NOMO-1 treated with DMSO at 0.1 percent for 48 hours (cell line): ENCODE measurements around the gene MICALL1.
A peak's percentile ranks its signal among the peaks of the same experiment; 100 is the strongest.

Experiments
- DNase-seq: peaks from one replicate; lab custom pipeline; 2025; ENCODE audit not compliant: unreplicated experiment; lab: John Stamatoyannopoulos, UW

MICALL1 gene

DNA sequence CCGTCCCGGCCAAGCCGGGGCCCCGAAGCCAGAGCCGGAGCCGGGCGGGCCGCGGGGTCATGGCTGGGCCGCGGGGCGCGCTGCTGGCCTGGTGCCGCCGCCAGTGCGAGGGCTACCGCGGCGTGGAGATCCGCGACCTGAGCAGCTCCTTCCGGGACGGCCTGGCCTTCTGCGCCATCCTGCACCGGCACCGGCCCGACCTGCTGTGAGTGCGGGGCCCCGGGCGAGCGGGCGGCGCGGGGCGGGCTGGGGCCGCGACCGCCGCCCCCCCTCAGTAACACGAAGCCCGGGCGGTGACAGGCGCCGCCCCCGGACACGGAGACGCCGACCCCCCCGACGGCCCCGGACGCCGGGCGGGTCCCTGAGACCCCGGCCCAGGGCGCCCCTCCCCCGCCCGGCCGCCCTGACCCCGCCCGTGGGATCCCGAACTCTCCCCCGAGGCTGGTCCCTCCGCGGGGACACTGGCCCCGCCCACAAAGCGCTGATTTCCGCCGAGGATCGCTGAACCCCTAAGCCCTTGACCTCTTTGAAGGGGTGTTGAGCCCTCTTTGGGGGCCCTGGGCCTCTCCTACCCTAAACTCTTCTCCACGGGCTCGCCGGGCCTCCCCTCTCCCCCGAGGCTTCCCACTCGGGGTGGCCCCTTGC is 389 bp downstream of the MICALL1 start:
- DNase-seq = no peak

GRCh38 chr22:37907036-37907954 is 1.2 kb downstream of the MICALL1 start:
- no peak for DNase-seq

- no peak for DNase-seq
These were observed 3.7 kb downstream of the MICALL1 start for GRCh38 chr22:37909766-37910165.

DNA sequence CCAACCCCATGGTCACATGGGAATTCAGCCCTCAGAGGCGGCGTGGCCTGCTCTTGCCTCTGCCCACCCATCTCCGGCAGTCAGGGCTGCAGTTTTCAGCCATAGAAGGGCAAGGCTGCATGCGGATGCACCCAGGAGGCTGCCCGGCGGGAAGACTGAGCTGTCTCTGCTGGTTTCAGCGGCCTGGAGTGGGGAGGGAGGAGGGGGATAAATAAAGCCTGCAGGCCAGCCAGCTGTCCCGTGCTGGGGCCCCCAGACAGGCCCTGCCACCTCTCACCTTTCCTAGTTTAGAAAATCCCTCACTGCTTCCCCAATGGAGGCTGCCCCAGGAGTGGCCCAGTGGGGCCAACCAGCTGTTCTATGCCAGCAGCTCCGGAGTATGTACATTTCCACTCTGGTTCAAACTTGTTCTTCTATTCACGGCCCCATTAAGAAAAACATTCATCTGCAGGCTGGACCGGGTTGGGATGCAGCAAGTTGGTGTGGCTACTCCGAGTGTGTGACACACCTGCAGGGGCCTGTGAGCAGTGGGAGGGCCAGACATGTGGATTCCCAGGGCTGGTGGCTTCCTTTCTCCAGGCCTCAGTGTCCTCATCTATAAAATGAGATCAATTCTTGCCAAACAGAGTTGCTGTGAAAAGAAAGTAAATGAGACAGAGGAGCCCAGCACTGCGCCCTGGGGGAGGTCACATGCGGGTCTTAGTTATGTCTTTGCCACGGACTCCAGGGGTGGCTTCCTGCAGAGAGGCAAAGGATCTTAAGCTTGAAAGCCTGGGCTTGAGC is 5.0 kb downstream of the MICALL1 start:
- DNase-seq = no peak

DNA sequence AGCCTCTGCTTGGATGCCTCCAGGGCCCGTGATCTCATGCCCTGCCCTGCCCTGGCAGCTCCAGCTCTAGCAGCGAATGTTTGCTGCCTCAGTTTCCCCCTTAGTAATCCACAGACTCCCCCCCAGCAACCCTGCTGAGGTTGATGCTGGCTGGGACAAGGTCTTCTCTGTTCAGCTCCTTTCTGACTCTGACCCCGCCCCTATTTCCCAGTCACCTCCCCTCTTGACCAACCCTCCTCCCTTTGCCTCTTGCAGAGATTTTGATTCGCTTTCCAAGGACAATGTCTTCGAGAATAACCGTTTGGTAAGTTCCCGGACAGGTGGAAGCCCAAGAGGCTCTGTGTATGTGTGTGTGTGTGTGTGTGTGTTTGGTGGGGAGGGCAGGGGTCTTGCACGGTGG is 5.6 kb downstream of the MICALL1 start:
- DNase-seq = no peak

- no peak for DNase-seq
These were observed 6.1 kb downstream of the MICALL1 start for GRCh38 chr22:37912171-37912570.

GRCh38 chr22:37913233-37913721 is 7.2 kb downstream of the MICALL1 start:
- no peak for DNase-seq

DNA sequence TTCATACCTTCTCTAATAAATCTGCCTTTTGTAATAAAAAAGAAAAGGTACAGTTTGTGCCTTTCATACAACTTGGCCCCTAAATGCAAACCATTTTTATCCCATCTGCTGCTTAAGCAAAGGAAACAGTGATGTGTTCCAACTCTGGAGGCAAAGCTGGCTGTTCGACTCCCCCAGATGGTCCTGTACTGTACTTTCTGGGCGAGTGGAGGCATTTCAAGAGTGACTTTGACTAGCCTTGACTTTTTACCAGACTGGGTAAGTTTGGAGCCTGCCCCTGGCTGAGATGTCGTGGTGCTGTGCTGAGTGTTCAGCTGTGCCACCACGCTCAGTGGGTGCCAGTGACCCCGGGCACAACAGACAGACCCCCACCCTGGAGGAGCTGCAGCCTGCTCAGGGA is 10.2 kb downstream of the MICALL1 start:
- no peak for DNase-seq

- DNase-seq = no peak
These were observed 11.9 kb downstream of the MICALL1 start for GRCh38 chr22:37917874-37918548.

DNA sequence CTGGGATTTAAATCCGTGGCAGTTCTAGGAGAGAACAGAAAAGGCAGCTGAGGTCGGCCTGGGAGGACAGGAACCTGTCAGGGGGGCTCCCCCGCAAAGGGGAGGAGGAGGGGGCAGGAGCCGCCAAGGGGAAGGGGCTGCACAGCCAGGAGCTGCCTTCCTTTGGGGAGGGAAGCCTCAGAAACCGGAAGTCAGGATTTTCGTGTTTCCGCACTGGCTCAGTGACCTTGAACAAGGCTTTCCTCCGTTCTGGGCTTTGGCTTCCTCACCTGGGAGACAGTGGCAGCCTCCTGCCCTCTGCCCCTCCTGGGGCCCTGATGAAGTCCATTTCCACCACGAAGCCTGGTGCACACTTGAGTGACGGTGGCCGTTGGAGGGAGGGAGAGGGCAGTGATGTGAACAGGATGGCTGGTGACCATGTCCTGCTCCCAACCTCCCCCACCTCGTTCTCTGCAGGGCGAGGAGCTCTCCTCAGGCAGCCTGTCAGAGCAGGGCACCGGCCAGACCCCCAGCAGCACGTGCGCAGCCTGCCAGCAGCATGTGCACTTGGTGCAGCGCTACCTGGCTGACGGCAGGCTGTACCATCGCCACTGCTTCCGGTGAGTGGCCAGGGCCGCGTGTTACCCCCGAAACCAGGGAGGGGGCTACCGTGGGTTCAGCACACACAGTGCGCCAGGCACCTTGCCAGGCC is 12.6 kb downstream of the MICALL1 start:
- DNase-seq = no peak

- peak; percentile 27 for DNase-seq
These were observed 14.0 kb downstream of the MICALL1 start for GRCh38 chr22:37920126-37920525.

- DNase-seq = no peak
These were observed 16.1 kb downstream of the MICALL1 start for GRCh38 chr22:37922191-37922590.

- DNase-seq = no peak
These were observed 17.8 kb downstream of the MICALL1 start for GRCh38 chr22:37923927-37924326.

DNA sequence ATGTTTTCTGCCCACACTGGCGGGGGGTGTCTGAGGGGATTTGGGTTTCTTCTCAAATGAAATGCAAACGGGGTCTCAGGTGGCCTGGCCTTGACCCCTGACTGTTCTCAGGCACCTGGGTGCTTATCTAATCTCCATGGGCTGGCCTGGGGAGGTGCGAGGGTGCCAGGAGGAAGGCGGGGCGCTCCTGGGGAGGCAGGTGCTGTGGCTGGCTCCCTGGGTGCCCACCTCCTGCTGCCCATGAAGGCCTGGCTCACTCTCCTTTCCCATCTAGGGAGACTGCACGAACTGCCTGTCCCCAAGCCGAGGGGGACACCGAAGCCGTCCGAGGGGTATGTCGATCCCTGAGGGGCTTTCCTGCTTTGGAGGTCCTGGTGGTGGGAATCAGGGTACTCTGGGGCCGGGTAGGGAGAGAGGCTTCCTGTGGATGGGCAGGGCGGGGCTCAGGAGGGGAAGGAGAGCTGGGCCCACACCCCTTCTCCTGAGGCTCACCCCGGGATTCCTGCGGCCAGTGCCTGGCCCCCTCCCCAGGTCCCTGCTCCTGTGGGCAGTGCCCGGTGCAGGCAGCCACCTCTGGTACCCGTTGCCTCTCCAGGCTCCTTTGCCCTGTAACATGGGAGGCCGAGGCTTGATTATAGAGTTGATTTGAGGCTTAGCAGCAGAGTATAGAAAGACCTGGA is 18.4 kb downstream of the MICALL1 start:
- no peak for DNase-seq

- no peak for DNase-seq
These were observed 19.2 kb downstream of the MICALL1 start for GRCh38 chr22:37925330-37925729.

GRCh38 chr22:37925767-37926166 is 19.7 kb downstream of the MICALL1 start:
- DNase-seq = no peak

DNA sequence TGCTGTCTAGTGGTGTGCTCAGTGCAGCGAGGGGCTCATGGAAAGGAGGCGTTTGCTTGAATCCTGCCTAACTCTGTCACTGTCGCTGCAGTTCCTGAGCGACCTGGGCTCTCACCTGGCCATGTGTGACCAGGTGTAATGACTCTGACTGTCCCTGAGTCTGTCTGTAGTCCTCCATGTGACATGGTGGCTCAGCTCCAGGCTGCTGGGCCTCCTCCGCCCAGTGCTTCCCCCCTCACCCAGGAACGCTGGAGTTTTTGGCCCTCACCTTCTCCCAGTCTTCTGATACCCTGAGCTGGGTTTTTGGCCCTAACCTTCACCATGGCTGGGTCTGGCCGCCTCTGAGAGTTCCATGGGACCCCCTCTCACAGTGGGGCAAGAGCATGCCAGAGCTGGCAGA is 20.3 kb downstream of the MICALL1 start:
- no peak for DNase-seq

GRCh38 chr22:37926771-37927636 is 20.9 kb downstream of the MICALL1 start:
- DNase-seq = no peak

- DNase-seq = no peak
These were observed 21.5 kb downstream of the MICALL1 start for GRCh38 chr22:37927637-37927936.
